Fibroblast of villous mesenchyme (primary cell): Measurements from ENCODE around the gene COL6A3. TPM values are rescaled to one million over a fixed set of nuclear protein-coding genes. Genes with fewer than 3 reads are reported as not detected.
A peak's percentile ranks its signal among the peaks of the same experiment; 100 is the strongest.

ENCODE experiments used
- DNase-seq: peaks from one replicate; pipeline ENCODE4 v3.0.0-alpha.2; 2010; ENCODE audit warnings: low read depth
- H3K4me3 ChIP-seq: 2 replicates; pipeline ENCODE4 v1.5.1; 2011; ENCODE audit warnings: low read depth, mild to moderate bottlenecking, low read length
- CTCF ChIP-seq: IDR thresholded peaks from 2 replicates; pipeline ENCODE4 v1.5.1; 2012; ENCODE audit warnings: low read depth, mild to moderate bottlenecking, low read length; ENCODE audit not compliant: insufficient read depth
- total RNA-seq: library from RNA; depleted of rRNA; stranded (reverse); fragments of >200 nt; gene quantifications from 2 replicates; pipeline ENCODE4 v1.2.3, GENCODE V29; 2012

The COL6A3 gene
- total RNA-seq, 1 donor, result 1,329 TPM

DNA sequence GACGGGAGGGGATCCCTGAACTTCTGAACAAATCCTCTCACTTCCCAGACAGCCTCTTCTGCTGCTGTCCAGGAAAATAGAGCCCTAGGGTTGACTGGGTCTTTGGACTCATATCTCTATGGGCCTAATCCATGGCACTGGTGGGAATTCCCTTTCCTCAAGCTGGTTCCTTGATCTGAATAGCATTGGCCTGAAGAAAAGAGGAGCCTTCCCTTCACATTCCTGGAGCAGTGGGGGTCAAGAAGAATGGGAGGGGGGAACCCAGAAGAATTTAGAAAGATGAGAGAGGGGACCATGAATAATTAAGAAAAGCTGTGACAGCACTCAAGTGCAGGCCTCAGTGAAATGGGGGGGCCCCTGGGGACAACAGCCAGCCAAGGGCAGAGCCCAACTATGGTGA lies 80.2 kb downstream of the COL6A3 start:
- no peak for TF ChIP-seq CTCF
- no peak for DNase-seq

DNA sequence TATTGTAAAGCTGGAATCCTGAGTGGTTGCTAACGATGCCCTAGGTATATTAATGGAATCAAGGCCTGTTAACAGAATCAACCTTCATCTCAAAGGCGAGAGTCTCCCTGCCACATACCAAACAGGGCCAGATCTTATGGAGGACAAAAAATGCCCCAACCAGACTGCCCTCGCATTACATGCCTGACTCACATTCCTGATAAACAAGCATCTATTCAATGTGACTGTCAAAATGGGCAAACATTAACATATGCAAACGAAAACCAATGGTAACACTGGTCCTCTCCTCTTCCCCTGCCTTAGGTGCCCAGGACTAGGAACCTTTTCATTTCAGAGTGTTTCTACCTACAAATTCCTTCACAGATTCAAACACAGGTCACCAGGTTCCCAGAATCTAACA lies 83.4 kb downstream of the COL6A3 start:
- no peak for TF ChIP-seq CTCF
- no peak overlapping the region for H3K4me3 ChIP-seq
- DNase-seq, result no peak

More for the DNA sequence above, 80.2 kb downstream of the COL6A3 start:
- no peak overlapping the region for H3K4me3 ChIP-seq

- H3K4me3 ChIP-seq, result no peak overlapping the region
- no peak for DNase-seq
- TF ChIP-seq CTCF, result no peak
Measured at GRCh38 chr2:237327175-237327950, 86.6 kb downstream of the COL6A3 start.

GRCh38 chr2:237326266-237327171 lies 87.4 kb downstream of the COL6A3 start:
- DNase-seq, result peak; percentile 96
- H3K4me3 ChIP-seq, result no peak overlapping the region
- no peak for TF ChIP-seq CTCF

GRCh38 chr2:237324837-237325236 lies 89.1 kb downstream of the COL6A3 start:
- DNase-seq, result peak; percentile 83
- H3K4me3 ChIP-seq, result no peak overlapping the region
- no peak for TF ChIP-seq CTCF

DNA sequence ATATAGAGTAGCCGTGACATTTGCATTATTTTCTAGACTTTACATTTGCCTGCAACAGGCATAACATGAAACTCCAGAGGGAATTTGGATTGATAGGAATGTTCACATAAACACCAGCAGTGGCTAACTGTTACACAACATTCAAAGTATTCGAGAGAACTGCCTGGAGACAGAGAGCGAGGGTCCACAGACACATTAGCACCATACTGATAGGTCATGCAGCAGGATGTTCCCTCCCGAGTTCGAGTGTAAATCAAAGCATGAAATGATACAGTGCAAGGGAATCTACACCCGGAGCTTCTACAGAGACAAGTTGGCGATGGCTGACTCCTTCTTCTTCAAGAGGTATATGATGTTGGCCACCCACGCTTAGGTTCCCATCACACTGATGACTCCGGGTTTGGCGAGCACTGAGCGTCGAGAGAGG lies 89.5 kb downstream of the COL6A3 start:
- DNase-seq, result peak; percentile 92
- no peak for TF ChIP-seq CTCF
- no peak overlapping the region for H3K4me3 ChIP-seq
